HTR-8/SVneo (cell line): ENCODE measurements around the gene RANBP1.

Source experiments
- DNase-seq: peaks from one replicate; pipeline ENCODE4 v3.0.0; 2011; ENCODE audit warnings: low spot score, mixed read lengths; ENCODE audit not compliant: insufficient read length
- FAIRE-seq: peaks from 2 replicates; lab custom pipeline; 2011; peaks lifted over from hg19 to GRCh38; lab: Jason Lieb, UNC

RANBP1 gene

GRCh38 chr22:20165421-20165820, 49.5 kb downstream of the RANBP1 start:
- no peak for FAIRE-seq
- no peak for DNase-seq

GRCh38 chr22:20165913-20166312, 50.0 kb downstream of the RANBP1 start:
- FAIRE-seq (no peak), DNase-seq (no peak)

GRCh38 chr22:20166703-20167102, 50.8 kb downstream of the RANBP1 start:
- FAIRE-seq = no peak
- DNase-seq = no peak

- FAIRE-seq = no peak
- no peak for DNase-seq
Measured at GRCh38 chr22:20167643-20168322, 51.9 kb downstream of the RANBP1 start.

- DNase-seq (no peak), FAIRE-seq (no peak)
Measured at GRCh38 chr22:20169253-20169822, 53.4 kb downstream of the RANBP1 start.

GRCh38 chr22:20170170-20170569, 54.3 kb downstream of the RANBP1 start:
- FAIRE-seq (no peak), DNase-seq (no peak)

- no peak for DNase-seq
- no peak for FAIRE-seq
Measured at GRCh38 chr22:20171288-20172140, 55.6 kb downstream of the RANBP1 start.

- DNase-seq (no peak), FAIRE-seq (no peak)
Measured at GRCh38 chr22:20172141-20172613, 56.3 kb downstream of the RANBP1 start.

- DNase-seq (no peak), FAIRE-seq (no peak)
Measured at GRCh38 chr22:20173246-20173645, 57.3 kb downstream of the RANBP1 start.

- no peak for FAIRE-seq
- DNase-seq = no peak
Measured at GRCh38 chr22:20173772-20174171, 57.9 kb downstream of the RANBP1 start.

GRCh38 chr22:20174785-20175596, 59.1 kb downstream of the RANBP1 start:
- DNase-seq (peak; percentile 34), FAIRE-seq (no peak)

- DNase-seq (no peak), FAIRE-seq (no peak)
Measured at GRCh38 chr22:20175597-20175900, 59.6 kb downstream of the RANBP1 start.

- FAIRE-seq (no peak), DNase-seq (no peak)
Measured at GRCh38 chr22:20176421-20177085, 60.6 kb downstream of the RANBP1 start.
